Left lung (tissue), 10 donors: ENCODE data around the gene CHD5. TPM values are rescaled to one million over a fixed set of nuclear protein-coding genes. Genes with fewer than 3 reads are reported as not detected.

Experiments used
- ATAC-seq: fragments of 200-7000 bp; cut with Tn5 transposase; one replicate; pipeline ENCODE4 v1.9.1; 2020; ENCODE audit warnings: moderate library complexity
- DNase-seq, 4 donors: peaks; one replicate each; pipeline ENCODE4 v3.0.0-alpha.2; 2013 to 2020
- H3K27ac ChIP-seq, 2 donors: fragments of 200-600 bp; sonication (generic) in 1 of 2; one replicate each; pipeline versions ENCODE4 v1.5.0 to v1.8.0; 2020 to 2021
- H3K27me3 ChIP-seq, 2 donors: fragments of 200-600 bp; sonication (generic) in 1 of 2; one replicate each; pipeline versions ENCODE4 v1.5.0 to v1.8.0; 2020 to 2021
- H3K36me3 ChIP-seq, 2 donors: fragments of 200-600 bp; sonication (generic) in 1 of 2; one replicate each; pipeline versions ENCODE4 v1.5.0 to v1.8.0; 2020 to 2021
- H3K4me1 ChIP-seq, 2 donors: fragments of 200-600 bp; one replicate each; pipeline ENCODE4 v1.8.0; 2021
- H3K4me3 ChIP-seq, 2 donors: fragments of 200-600 bp; sonication (generic) in 1 of 2; one replicate each; pipeline versions ENCODE4 v1.5.0 to v1.8.0; 2020 to 2021; ENCODE audit warnings: mild to moderate bottlenecking in 1 of 2
- H3K9me3 ChIP-seq, 2 donors: fragments of 200-600 bp; sonication (generic) in 1 of 2; one replicate each; pipeline versions ENCODE4 v1.5.0 to v1.8.0; 2020 to 2021
- CTCF ChIP-seq, 2 donors: fragments of 200-600 bp; sonication (generic) in 1 of 2; IDR thresholded peaks; one replicate each; pipeline versions ENCODE4 v1.5.0 to v1.8.0; 2021; ENCODE audit warnings: antibody characterized with exemption in 2 of 2
- intact Hi-C, 2 donors: fragments of 100-400 bp; cut with DNase I; formaldehyde crosslinking; loops; one replicate each; pipeline versions ENCODE4 v1.11.2 to v1.14.2; 2022
- polyA plus RNA-seq, 6 donors: library from polyadenylated mRNA; unstranded; fragments of 120-200 nt; gene quantifications; one replicate each; pipeline ENCODE4 v1.2.1, GENCODE V29; 2013; ENCODE audit not compliant: insufficient read length in 6 of 6
- total RNA-seq, 2 donors: library from RNA; stranded (reverse); fragmentation: NEBNext Ultra II Directional; extraction: Animal tissue kit (Norgen Biotek cat#: 25700); gene quantifications; one replicate each; pipeline ENCODE4 v1.2.1, GENCODE V29; 2021
- donor health status: DM: no; HTN: yes; CAD: no.
- donor health status: DM: no; HTN: no; CAD: no.

Gene CHD5
- total and polyA plus RNA-seq, 8 donors, result 0.03 to 0.36 (median 0.13) TPM

GRCh38 chr1:6062670-6063069 is 117.5 kb downstream of the CHD5 start:
- ATAC-seq (no peak), DNase-seq (no peak)
- Histone ChIP-seq H3K27me3 (peaks cover 0 to 7% of the 10 kb centered on the region in 2 donors), H3K4me1 (peaks cover 3 to 19% of the 10 kb centered on the region in 2 donors), H3K36me3 (peaks cover 0 to 45% of the 10 kb centered on the region in 2 donors), H3K9me3 (no peaks in the 10 kb centered on the region), H3K4me3 (no peak overlapping the region), H3K27ac (no peak overlapping the region)
- intact Hi-C loops, result no loop called here
- no peak for TF ChIP-seq CTCF (IDR thresholded peaks at IDR 0.05)

GRCh38 chr1:6059866-6060265 is 120.3 kb downstream of the CHD5 start:
- peaks cover 0 to 22% of the 10 kb centered on the region in 2 donors for H3K36me3 ChIP-seq
- H3K27ac ChIP-seq, result no peak overlapping the region
- intact Hi-C loops, result loop anchor here in 1 of 2 donors (10.0 kb wide), 1 partner anchor 135 kb away; the partner anchor contains the start of gene RPL22
- no peak for ATAC-seq
- H3K27me3 ChIP-seq, result no peaks in the 10 kb centered on the region
- no peaks in the 10 kb centered on the region for H3K9me3 ChIP-seq
- peaks cover 3 to 30% of the 10 kb centered on the region in 2 donors for H3K4me1 ChIP-seq
- no peak for TF ChIP-seq CTCF (IDR thresholded peaks at IDR 0.05)
- DNase-seq, result no peak
- H3K4me3 ChIP-seq, result no peak overlapping the region

DNA sequence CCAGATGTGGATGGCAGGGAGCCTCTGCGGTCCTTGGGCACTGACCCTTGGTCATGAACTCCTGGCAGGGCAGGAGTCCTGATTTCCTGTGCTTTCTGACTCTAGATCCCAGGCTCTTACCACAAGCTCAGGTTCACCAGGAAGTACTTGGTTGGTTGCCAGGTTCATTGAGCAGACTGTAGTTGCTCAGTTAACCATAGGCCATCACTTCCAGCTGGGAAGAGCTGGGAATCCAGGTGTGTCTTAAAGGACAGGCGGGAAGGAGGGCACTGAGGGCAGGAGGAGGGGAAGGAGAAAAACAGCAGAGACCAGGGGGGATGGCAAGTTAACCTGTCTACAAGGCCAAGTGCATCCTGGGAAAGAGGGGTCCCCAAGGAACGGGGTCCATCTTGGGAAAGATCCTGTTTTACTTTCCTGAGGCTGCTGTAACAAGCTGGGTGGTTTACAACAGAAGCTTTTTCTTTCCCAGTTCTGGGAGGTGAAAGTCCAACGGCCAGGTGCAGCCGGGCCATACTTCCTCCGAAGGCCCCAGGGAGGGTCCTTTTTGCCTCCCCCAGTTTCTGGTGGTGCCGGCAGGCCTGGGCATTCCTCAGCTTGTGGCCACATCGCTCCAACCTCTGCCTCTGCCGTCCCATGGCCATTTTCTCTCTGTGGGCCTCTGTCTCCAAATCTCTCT is 122.8 kb downstream of the CHD5 start:
- peaks cover 3 to 30% of the 10 kb centered on the region in 2 donors for H3K4me1 ChIP-seq
- no peaks in the 10 kb centered on the region for H3K9me3 ChIP-seq
- intact Hi-C loops, result loop anchor here in 1 of 2 donors (10.0 kb wide), 1 partner anchor 137 kb away; the partner anchor contains the start of gene RPL22
- H3K4me3 ChIP-seq, result no peak overlapping the region
- no peaks in the 10 kb centered on the region for H3K27me3 ChIP-seq
- H3K27ac ChIP-seq, result no peak overlapping the region
- H3K36me3 ChIP-seq, result peaks cover 0 to 28% of the 10 kb centered on the region in 2 donors
- DNase-seq (no peak), ATAC-seq (no peak)
- TF ChIP-seq CTCF (IDR thresholded peaks at IDR 0.05), result no peak

DNA sequence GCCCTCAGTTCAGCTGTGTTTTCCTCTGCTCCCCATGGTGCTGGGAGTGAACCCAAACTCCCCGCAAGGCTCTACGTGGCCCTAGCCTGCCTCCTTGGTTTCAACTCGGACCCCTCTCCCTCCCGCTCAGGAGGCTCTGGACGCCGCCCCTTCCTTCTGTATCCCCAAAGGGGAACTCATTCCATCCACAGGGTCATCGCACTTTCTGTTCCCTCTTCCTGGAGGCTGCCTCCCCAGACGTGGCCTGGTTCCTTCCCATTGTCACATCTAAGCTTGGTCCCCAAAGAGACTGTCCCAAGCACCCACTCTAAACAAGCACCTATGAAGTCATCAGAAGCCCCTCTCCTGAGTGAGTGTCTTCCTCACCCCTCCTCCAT is 123.6 kb downstream of the CHD5 start:
- H3K27me3 ChIP-seq, result no peaks in the 10 kb centered on the region
- H3K9me3 ChIP-seq, result no peaks in the 10 kb centered on the region
- no peak for TF ChIP-seq CTCF (IDR thresholded peaks at IDR 0.05)
- H3K4me3 ChIP-seq, result no peak overlapping the region
- intact Hi-C loops, result loop anchor here in 1 of 2 donors (10.0 kb wide), 1 partner anchor 138 kb away; the partner anchor contains the start of gene RPL22
- DNase-seq (peak in 1 of 4 donors; percentile 49), ATAC-seq (peak; percentile 62)
- H3K27ac ChIP-seq, result peak overlapping the region in 1 of 2 donors; percentile 26
- peaks cover 3 to 30% of the 10 kb centered on the region in 2 donors for H3K4me1 ChIP-seq
- peaks cover 0 to 28% of the 10 kb centered on the region in 2 donors for H3K36me3 ChIP-seq

DNA sequence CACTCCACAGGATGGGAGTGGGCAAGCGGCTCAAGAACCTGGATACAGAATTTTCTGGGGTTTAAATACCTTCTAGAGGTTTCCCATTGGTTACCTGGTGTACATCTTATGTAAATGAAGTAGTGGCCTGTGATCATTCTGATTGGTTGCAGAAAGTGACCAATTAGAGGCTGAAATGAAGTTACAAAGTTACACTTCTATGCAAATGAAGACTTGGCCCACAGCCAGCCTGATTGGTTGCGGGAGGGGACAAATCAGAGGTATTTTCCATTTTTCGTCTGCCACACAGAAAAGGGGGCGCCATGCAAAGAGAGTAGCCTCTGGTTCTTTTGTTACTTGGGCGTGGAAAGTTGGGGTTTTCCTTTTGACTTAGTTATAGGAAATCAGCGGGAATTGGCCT is 125.5 kb downstream of the CHD5 start:
- no peak overlapping the region for H3K27ac ChIP-seq

More for the DNA sequence above, 125.5 kb downstream of the CHD5 start:
- Histone ChIP-seq H3K9me3 (no peaks in the 10 kb centered on the region), H3K27me3 (no peaks in the 10 kb centered on the region), H3K36me3 (peaks cover 0 to 26% of the 10 kb centered on the region in 2 donors), H3K4me3 (no peak overlapping the region), H3K4me1 (peaks cover 3 to 30% of the 10 kb centered on the region in 2 donors)
- TF ChIP-seq CTCF (IDR thresholded peaks at IDR 0.05), result no peak
- DNase-seq (no peak), ATAC-seq (no peak)
- intact Hi-C loops, result loop anchor here in 1 of 2 donors (10.0 kb wide), 1 partner anchor 140 kb away; the partner anchor contains the start of gene RPL22
